ENCODE data around the gene NT5DC3.

GRCh38 chr12:103813426-103813825 is 27.6 kb downstream of the NT5DC3 start:
- no peak for TF ChIP-seq OSR1 (CRISPR knock-in tag; IDR thresholded peaks at IDR 0.05)
- TF ChIP-seq ZNF565 (CRISPR knock-in tag; conservative IDR thresholded peaks at IDR 0.05; ENCODE audit: low read depth): no peak
- TF ChIP-seq PATZ1 (CRISPR knock-in tag; IDR thresholded peaks at IDR 0.05; ENCODE audit: borderline replicate concordance): no peak
- TF ChIP-seq SNAI2 (CRISPR knock-in tag; IDR thresholded peaks at IDR 0.05): no peak
- no peak for TF ChIP-seq POU6F1 (CRISPR knock-in tag; IDR thresholded peaks at IDR 0.05; ENCODE audit: borderline replicate concordance, low read depth)
- no peak for TF ChIP-seq ZFP3 (CRISPR knock-in tag; IDR thresholded peaks at IDR 0.05)
- TF ChIP-seq ZC3H10 (CRISPR knock-in tag; IDR thresholded peaks at IDR 0.05): no peak
- TF ChIP-seq TSHZ2 (CRISPR knock-in tag; IDR thresholded peaks at IDR 0.05): no peak
- TF ChIP-seq ESRRG (CRISPR knock-in tag; IDR thresholded peaks at IDR 0.05): no peak
- no peak for TF ChIP-seq ISL1 (CRISPR knock-in tag; IDR thresholded peaks at IDR 0.05)
- TF ChIP-seq ZNF8 (CRISPR knock-in tag; IDR thresholded peaks at IDR 0.05): no peak
- TF ChIP-seq RARB (CRISPR knock-in tag; IDR thresholded peaks at IDR 0.05): no peak

Measured in SK-N-SH treated with all-trans-retinoic acid at 6 μM for 48 hours (cell line).